OCI-LY3 (cell line): Measurements from ENCODE around the gene DPP6.

ENCODE experiments used
- H2AFZ ChIP-seq: fragments of 200-600, 300-600 bp; shearing (Covaris generic); 2 replicates; pipeline ENCODE4 v1.6.0; 2014; ENCODE audit warnings: antibody characterized with exemption, low read depth, low read length
- H3K27ac ChIP-seq: fragments of 200-600, 300-600 bp; sonication (generic); 2 replicates; pipeline ENCODE4 v1.5.1; 2014; ENCODE audit warnings: mild to moderate bottlenecking, low read length, moderate library complexity, mixed read lengths
- H3K27me3 ChIP-seq: fragments of 200-600, 300-600 bp; sonication (generic); 2 replicates; pipeline ENCODE4 v1.6.1; 2014; ENCODE audit warnings: low read depth, low read length, mixed read lengths
- H3K36me3 ChIP-seq: fragments of 200-600, 300-600 bp; sonication (generic); replicated peaks from 2 replicates; pipeline ENCODE3; 2014; ENCODE audit warnings: low read depth, low read length, mixed read lengths
- H3K4me1 ChIP-seq: fragments of 300-600, 200-600 bp; sonication (generic); 2 replicates; pipeline ENCODE4 v1.6.1; 2014; ENCODE audit warnings: low read length, mixed read lengths
- H3K4me2 ChIP-seq: fragments of 200-600, 300-600 bp; sonication (generic); 2 replicates; pipeline ENCODE4 v1.6.1; 2014; ENCODE audit warnings: low read length, mixed read lengths
- H3K4me3 ChIP-seq: fragments of 300-600, 200-600 bp; sonication (generic); 2 replicates; pipeline ENCODE4 v1.5.1; 2014; ENCODE audit warnings: antibody characterized with exemption, mild to moderate bottlenecking, low read length, moderate library complexity
- H3K79me2 ChIP-seq: fragments of 300-600, 200-600 bp; shearing (Covaris generic); 2 replicates; pipeline ENCODE4 v1.6.1; 2014; ENCODE audit warnings: mild to moderate bottlenecking, low read length, mixed read lengths
- H3K9ac ChIP-seq: fragments of 300-600, 200-600 bp; shearing (Covaris generic); 2 replicates; pipeline ENCODE4 v1.6.0; 2014; ENCODE audit warnings: mild to moderate bottlenecking, low read length, moderate library complexity
- H3K9me3 ChIP-seq: fragments of 200-600, 300-600 bp; shearing (Covaris generic); 2 replicates; pipeline ENCODE4 v1.6.1; 2014; ENCODE audit warnings: low read length, mixed read lengths; ENCODE audit not compliant: insufficient read depth
- H4K20me1 ChIP-seq: fragments of 200-600, 300-600 bp; sonication (generic); 2 replicates; pipeline ENCODE4 v1.6.1; 2016; ENCODE audit warnings: low read length, mixed read lengths; ENCODE audit not compliant: insufficient read depth
- CTCF ChIP-seq: fragments of 200-600, 300-600 bp; sonication (generic); IDR thresholded peaks from 2 replicates; pipeline ENCODE4 v1.5.1; 2014; ENCODE audit warnings: antibody characterized with exemption, low read length, low read depth
- EZH2phosphoT487 ChIP-seq: fragments of 200-600 bp; shearing (Covaris generic); IDR thresholded peaks from 2 replicates; pipeline ENCODE4 v1.6.1; 2018; ENCODE audit warnings: antibody characterized with exemption, mixed run types, low read depth

DPP6 gene

DNA sequence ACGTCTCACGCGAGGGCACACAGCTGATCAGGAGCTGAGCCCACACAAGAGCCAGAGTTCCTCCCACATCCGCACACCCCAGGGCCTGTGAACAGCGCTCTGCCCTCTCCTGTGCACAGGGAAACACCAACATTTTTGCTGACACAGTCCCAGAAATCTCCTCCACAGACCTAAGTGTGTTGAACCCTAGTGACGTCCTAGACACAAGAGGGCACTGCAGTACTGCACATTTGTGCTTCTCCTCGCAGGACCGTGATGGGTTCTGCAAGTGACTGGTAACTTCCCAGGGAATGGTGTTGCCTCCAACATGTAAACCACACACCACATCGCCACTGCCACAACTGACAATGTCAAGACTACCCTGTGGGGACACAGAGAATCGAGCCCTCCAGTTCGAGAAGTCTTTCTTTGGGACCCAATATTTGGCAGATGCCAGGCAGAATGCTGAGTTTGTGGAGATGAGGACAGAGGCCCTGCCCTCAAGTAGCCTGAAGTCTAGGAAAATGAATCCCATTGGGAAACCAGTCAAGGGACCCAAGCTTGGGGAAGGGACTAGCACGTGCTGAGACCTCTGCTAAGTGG is 780.5 kb downstream of the DPP6 start:
- Histone ChIP-seq H3K27me3 (peaks cover 40% of the 10 kb centered on the region), H3K27ac (no peak overlapping the region), H3K9me3 (no peaks in the 10 kb centered on the region), H3K79me2 (no peaks in the 10 kb centered on the region), H2AFZ (no peak overlapping the region), H3K4me3 (no peak overlapping the region; the same call in 1 of the 2 replicates), H3K4me1 (peaks cover 40% of the 10 kb centered on the region), H4K20me1 (peaks cover 4% of the 10 kb centered on the region; the same call in 1 of the 2 replicates), H3K4me2 (peak overlapping the region; percentile 38), H3K36me3 (no peaks in the 10 kb centered on the region), H3K9ac (no peak overlapping the region)
- no peak for TF ChIP-seq EZH2phosphoT487
- peak; percentile 94 for TF ChIP-seq CTCF

DNA sequence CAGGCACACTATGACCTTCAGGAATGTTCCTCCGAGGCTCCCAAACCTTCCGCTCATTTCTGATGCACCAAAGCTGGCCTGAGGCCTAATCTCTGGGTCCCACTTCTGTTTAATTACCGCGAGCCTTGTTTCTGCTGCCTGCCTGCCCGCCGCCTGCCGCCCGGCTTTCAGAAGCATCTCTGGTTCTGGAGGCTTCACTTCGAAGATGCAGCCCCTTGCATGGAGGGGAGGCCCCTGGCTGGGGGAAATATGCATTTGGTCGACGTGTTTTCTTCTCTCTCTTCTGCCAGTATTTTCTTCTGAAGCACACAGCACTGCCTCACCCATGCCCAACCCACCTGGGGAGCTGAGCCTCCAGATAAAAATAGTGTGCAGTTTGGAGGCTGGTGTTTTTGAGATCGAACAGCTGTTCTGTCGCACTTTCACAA is 783.8 kb downstream of the DPP6 start:
- peak overlapping the region; percentile 58 for H3K4me3 ChIP-seq
- TF ChIP-seq EZH2phosphoT487 = no peak
- TF ChIP-seq CTCF = no peak

DNA sequence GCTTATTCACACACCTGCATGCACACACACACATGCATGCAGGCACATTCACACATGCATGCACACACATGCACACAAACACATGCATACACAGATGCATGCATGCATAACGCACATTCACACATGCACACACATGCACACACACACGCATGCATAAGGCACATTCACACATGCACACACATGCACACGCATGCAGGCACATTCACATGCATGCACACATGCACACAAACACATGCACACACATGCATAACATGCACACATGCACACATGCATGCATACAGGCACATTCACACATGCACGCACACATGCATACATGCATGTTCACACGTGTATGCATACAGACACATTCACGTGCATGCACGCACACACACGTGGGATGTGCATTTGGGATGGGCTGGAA is 784.9 kb downstream of the DPP6 start:
- H3K27me3 ChIP-seq = peaks cover 36% of the 10 kb centered on the region
- H3K9me3 ChIP-seq = 0 out of 2 replicates have a peak, but pooled peaks cover 6% of the 10 kb centered on the region
- TF ChIP-seq CTCF (no peak), EZH2phosphoT487 (no peak)
- H2AFZ ChIP-seq = no peak overlapping the region
- peak overlapping the region; percentile 84 for H3K4me2 ChIP-seq
- peaks cover 4% of the 10 kb centered on the region; the same call in 1 of the 2 replicates for H4K20me1 ChIP-seq
- no peak overlapping the region for H3K9ac ChIP-seq
- no peaks in the 10 kb centered on the region for H3K79me2 ChIP-seq
- H3K4me3 ChIP-seq = peak overlapping the region; percentile 58
- peak overlapping the region; percentile 95 for H3K27ac ChIP-seq
- peaks cover 57% of the 10 kb centered on the region for H3K4me1 ChIP-seq
- peaks cover 8% of the 10 kb centered on the region for H3K36me3 ChIP-seq

More for the DNA sequence above, 783.8 kb downstream of the DPP6 start:
- peak overlapping the region; percentile 95 for H3K27ac ChIP-seq
- H3K4me1 ChIP-seq = peaks cover 57% of the 10 kb centered on the region
- H3K4me2 ChIP-seq = peak overlapping the region; percentile 84
- H4K20me1 ChIP-seq = peaks cover 4% of the 10 kb centered on the region; the same call in 1 of the 2 replicates
- H3K27me3 ChIP-seq = peaks cover 40% of the 10 kb centered on the region
- 0 out of 2 replicates have a peak, but pooled peaks cover 6% of the 10 kb centered on the region for H3K9me3 ChIP-seq
- H3K36me3 ChIP-seq = peaks cover 8% of the 10 kb centered on the region
- H2AFZ ChIP-seq = no peak overlapping the region
- peak overlapping the region; percentile 69 for H3K9ac ChIP-seq
- H3K79me2 ChIP-seq = no peaks in the 10 kb centered on the region

DNA sequence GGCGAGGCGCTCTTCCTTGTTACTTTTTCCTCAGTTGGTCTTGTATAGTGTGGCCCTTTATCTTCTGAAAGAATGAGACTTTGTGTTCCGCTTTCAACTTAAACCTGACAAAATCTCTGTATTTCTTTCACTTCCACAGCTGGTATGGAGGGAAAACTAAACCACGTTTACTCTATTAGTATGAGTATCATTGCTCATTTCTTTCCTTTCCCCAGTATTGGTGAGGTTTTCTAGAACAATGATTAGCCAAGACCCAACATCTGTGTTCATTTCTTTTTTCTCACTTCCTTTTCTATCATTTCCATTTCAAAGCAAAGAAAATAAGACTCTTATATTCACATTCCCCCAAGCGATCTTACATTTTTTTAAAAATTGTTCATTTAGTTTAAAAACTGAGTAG is 785.4 kb downstream of the DPP6 start:
- Histone ChIP-seq H3K4me3 (peak overlapping the region; percentile 71), H3K36me3 (peaks cover 8% of the 10 kb centered on the region), H4K20me1 (peaks cover 4% of the 10 kb centered on the region; the same call in 1 of the 2 replicates), H3K9me3 (0 out of 2 replicates have a peak, but pooled peaks cover 6% of the 10 kb centered on the region), H3K27me3 (peaks cover 40% of the 10 kb centered on the region), H3K79me2 (no peaks in the 10 kb centered on the region), H3K4me2 (peak overlapping the region; percentile 86), H3K27ac (peak overlapping the region; percentile 95), H2AFZ (no peak overlapping the region), H3K9ac (peak overlapping the region; percentile 61), H3K4me1 (peaks cover 53% of the 10 kb centered on the region)
- TF ChIP-seq CTCF (no peak), EZH2phosphoT487 (peak; percentile 90)
